Measurements from ENCODE around the gene MMS19.
"Not testable (repeated sequence)": the region's sequence is repeated elsewhere in the genome, so short reads cannot be mapped to it uniquely, and the experiment has no call there.

The MMS19 gene

DNA sequence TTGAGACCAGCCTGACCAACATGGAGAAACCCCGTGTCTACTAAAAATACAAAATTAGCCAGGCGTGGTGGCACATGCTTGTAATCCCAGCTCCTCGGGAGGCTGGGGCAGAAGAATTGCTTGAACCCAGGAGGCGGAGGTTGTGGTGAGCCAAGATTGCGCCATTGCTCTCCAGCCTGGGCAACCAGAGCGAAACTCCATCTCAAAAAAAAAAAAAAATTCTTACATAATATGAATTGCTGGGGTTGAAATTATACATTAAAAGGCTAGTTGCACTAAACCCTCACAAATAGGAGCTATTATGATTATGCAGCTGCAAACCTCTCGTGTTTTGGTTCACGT, 74.5 kb downstream of the MMS19 start:
- DNase-seq (ENCODE audit: low spot score) = not testable (repeated sequence)

DNA sequence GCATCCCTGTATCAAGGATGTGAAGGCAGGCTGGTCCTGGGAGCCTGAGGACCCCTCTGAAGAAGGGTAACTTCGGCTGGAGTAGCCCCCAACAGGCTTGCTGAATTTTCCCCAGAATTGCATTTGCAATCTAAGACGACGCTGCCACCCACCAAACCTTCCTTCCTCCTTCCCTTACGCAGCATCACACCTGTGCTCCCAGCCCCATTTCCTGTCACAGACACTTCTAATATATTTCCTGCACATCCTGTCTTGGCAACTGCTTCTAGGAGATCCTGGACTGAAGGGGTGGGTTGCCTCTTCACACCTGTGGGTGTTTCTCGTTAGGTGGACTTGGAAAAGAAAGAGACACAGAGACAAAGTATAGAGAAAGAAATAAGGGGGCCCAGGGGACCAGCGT, 81.7 kb downstream of the MMS19 start:
- no peak for DNase-seq (ENCODE audit: low spot score)

DNA sequence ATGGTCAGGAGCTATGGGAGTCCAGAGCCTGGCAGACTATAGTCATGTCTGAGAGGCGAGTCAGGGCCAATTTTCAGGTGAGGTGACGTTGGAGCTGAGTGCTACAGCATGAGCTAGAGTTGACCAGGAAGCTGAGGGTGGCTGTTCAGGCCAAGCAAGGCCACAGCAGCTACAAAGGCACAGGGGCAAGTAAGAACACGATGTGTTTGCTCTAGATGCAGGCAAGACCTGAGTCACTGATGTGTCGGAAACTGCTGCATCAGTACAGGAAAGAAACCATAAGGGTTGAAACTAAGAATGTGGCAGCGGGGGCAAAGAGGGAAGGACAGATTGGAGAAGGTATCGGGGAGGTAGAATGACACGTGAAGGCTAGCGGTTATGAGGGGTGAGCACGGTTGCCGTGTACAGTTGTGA, 85.3 kb downstream of the MMS19 start:
- DNase-seq (ENCODE audit: low spot score) = no peak

DNA sequence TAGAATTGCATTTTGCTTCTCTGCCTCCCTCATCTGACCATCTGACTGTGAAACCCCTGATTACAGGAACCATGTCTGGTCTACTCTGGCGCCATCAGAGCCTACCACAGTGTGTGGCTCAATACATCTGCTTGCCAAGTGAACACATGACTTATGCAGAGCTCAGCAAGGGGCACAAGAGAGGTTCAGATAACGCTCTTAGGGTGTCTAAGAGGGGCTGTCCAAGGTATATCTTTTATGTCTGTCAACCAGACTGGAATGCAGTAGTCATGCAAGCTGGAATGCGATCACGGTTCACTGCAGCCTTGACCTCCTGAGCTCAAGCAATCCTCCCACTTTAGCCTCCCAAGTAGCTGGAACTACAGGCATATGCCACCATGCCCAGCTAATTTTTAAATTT, 86.8 kb downstream of the MMS19 start:
- DNase-seq (ENCODE audit: low spot score) = no peak

DNA sequence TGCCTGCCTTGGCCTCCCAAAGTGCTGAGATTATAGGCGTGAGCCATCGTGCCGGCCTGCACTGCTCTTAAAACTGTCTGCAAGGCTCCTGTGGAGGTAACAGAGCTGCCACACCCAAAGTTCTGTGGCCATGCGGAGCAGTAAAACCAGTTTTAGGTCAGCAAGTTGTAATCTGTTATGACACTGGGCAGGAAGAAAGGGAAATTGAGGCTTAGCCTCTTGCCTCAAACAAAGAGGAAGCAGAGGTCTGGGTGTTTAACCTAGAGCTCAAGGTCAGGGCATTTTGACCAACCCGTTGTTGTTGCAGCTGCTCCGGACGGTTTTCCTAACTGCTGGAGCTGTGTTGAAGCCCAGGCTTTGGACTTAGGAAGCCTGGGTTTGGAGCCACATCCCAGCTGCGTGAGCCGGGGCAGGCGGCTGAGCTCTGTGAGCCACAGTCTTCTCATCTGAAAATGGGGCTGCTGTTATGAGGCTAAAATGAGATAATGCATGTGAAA, 89.7 kb downstream of the MMS19 start:
- DNase-seq (ENCODE audit: low spot score) = no peak
